IMR-90 (cell line): ENCODE data around the gene MAP3K15. TPM values are rescaled to one million over a fixed set of nuclear protein-coding genes. Genes with fewer than 3 reads are reported as not detected.

ENCODE experiments used
- ATAC-seq: fragments of 200-7000 bp; cut with Tn5 transposase; 2 replicates; pipeline ENCODE4 v1.9.1; 2020; ENCODE audit warnings: low read depth, mild to moderate bottlenecking, moderate library complexity
- BruUV-seq: library from RNA; stranded (reverse); fragments of 400-500 nt; replicated peaks from 2 replicates; lab custom pipeline; 2021; lab: Mats Ljungman, UMichigan
- CTCF ChIA-PET: fragments of 300-600 bp; formaldehyde crosslinking; extraction: SDS; loops from one replicate; lab custom pipeline; 2021; ENCODE audit warnings: antibody characterized with exemption; lab: Yijun Ruan, JAX
- POLR2A ChIA-PET: fragments of 300-600 bp; sonication (Branson Sonifier 250); formaldehyde crosslinking; loops from one replicate; lab custom pipeline; 2022; ENCODE audit warnings: antibody characterized with exemption; ENCODE audit not compliant: unreplicated experiment; lab: Charles Lee
- DNase-seq: peaks from one replicate; pipeline ENCODE4 v3.0.0; 2013
- H2AFZ ChIP-seq: replicated peaks from 2 replicates; pipeline ENCODE3; 2013; ENCODE audit warnings: low read length, mild to moderate bottlenecking; ENCODE audit not compliant: poor library complexity
- H2AK5ac ChIP-seq: 2 replicates; pipeline ENCODE4 v1.6.1; 2013; ENCODE audit warnings: low read depth, low read length, inconsistent platforms
- H2AK9ac ChIP-seq: replicated peaks from 2 replicates; pipeline ENCODE3; 2013; ENCODE audit warnings: mild to moderate bottlenecking, low read depth, low read length, moderate library complexity; ENCODE audit not compliant: poor library complexity
- H2BK120ac ChIP-seq: 2 replicates; pipeline ENCODE4 v1.6.1; 2013; ENCODE audit warnings: low read depth, low read length, inconsistent platforms
- H2BK15ac ChIP-seq: 3 replicates; pipeline ENCODE4 v1.6.1; 2013; ENCODE audit warnings: low read depth, low read length, inconsistent platforms
- H2BK20ac ChIP-seq: 2 replicates; pipeline ENCODE4 v1.6.1; 2013; ENCODE audit warnings: low read depth, mild to moderate bottlenecking, inconsistent platforms, low read length, moderate library complexity
- H2BK5ac ChIP-seq: 2 replicates; pipeline ENCODE4 v1.6.1; 2013; ENCODE audit warnings: mild to moderate bottlenecking, low read depth, low read length, inconsistent platforms; ENCODE audit not compliant: poor library complexity, severe bottlenecking
- H3K14ac ChIP-seq: replicated peaks from 2 replicates; pipeline ENCODE4 v1.6.1; 2013; ENCODE audit warnings: low read depth, low read length, inconsistent platforms
- H3K18ac ChIP-seq: 2 replicates; pipeline ENCODE4 v1.6.1; 2013; ENCODE audit warnings: low read depth, low read length, control low read depth
- H3K23ac ChIP-seq: 2 replicates; pipeline ENCODE4 v1.6.1; 2013; ENCODE audit warnings: low read depth, low read length, inconsistent platforms
- H3K27ac ChIP-seq: 2 replicates; pipeline ENCODE4 v1.5.1; 2013; ENCODE audit warnings: mild to moderate bottlenecking, control low read depth, low read length; ENCODE audit not compliant: insufficient read depth
- H3K27me3 ChIP-seq: 2 replicates; pipeline ENCODE4 v1.6.1; 2013; ENCODE audit warnings: low read length; ENCODE audit not compliant: control insufficient read depth, insufficient read depth
- H3K36me3 ChIP-seq: 2 replicates; pipeline ENCODE4 v1.6.1; 2013; ENCODE audit warnings: low read length, mixed read lengths; ENCODE audit not compliant: control insufficient read depth, insufficient read depth
- H3K4ac ChIP-seq: 2 replicates; pipeline ENCODE4 v1.6.1; 2013; ENCODE audit warnings: low read depth, low read length, inconsistent platforms
- H3K4me1 ChIP-seq: 2 replicates; pipeline ENCODE4 v1.6.1; 2013; ENCODE audit warnings: low read length, mixed read lengths; ENCODE audit not compliant: control insufficient read depth, insufficient read depth
- H3K4me2 ChIP-seq: 2 replicates; pipeline ENCODE4 v1.6.1; 2013; ENCODE audit warnings: low read depth, mild to moderate bottlenecking, control low read depth, low read length, moderate library complexity
- H3K4me3 ChIP-seq: 2 replicates; pipeline ENCODE4 v1.5.1; 2013; ENCODE audit warnings: low read depth, mild to moderate bottlenecking, control low read depth, low read length, moderate library complexity; ENCODE audit not compliant: insufficient read depth
- H3K56ac ChIP-seq: 2 replicates; pipeline ENCODE4 v1.6.1; 2013; ENCODE audit warnings: low read length, inconsistent platforms; ENCODE audit not compliant: insufficient read depth; ENCODE audit errors: extremely low read depth
- H3K79me1 ChIP-seq, 2 experiments: 2 replicates each; pipeline ENCODE4 v1.6.1; 2013; ENCODE audit warnings: low read length in 2 of 2, inconsistent platforms in 1 of 2, low read depth in 1 of 2
- H3K9ac ChIP-seq: 2 replicates; pipeline ENCODE4 v1.6.1; 2013; ENCODE audit warnings: low read depth, low read length, control low read depth
- H3K9me1 ChIP-seq: 2 replicates; pipeline ENCODE4 v1.6.1; 2013; ENCODE audit warnings: low read length, inconsistent platforms; ENCODE audit not compliant: insufficient read depth
- H3K9me3 ChIP-seq: 2 replicates; pipeline ENCODE4 v1.6.1; 2013; ENCODE audit warnings: low read length; ENCODE audit not compliant: control insufficient read depth, insufficient read depth
- H4K20me1 ChIP-seq: 2 replicates; pipeline ENCODE4 v1.6.1; 2013; ENCODE audit warnings: low read length, inconsistent platforms; ENCODE audit not compliant: insufficient read depth
- H4K5ac ChIP-seq: 2 replicates; pipeline ENCODE4 v1.6.1; 2013; ENCODE audit warnings: mild to moderate bottlenecking, low read depth, low read length, control low read depth
- H4K8ac ChIP-seq, 2 experiments: 2 replicates each; pipeline ENCODE4 v1.6.1; 2013; ENCODE audit warnings: low read depth in 2 of 2, low read length in 2 of 2, control low read depth in 1 of 2, inconsistent platforms in 1 of 2
- H4K91ac ChIP-seq: 2 replicates; pipeline ENCODE4 v1.6.1; 2013; ENCODE audit warnings: low read depth, low read length, inconsistent platforms; ENCODE audit not compliant: insufficient read depth
- FOS ChIP-seq: fragments of 150-350 bp; IDR thresholded peaks from 2 replicates; pipeline ENCODE4 v1.6.1; 2016; ENCODE audit warnings: low read depth, low read length
- MAZ ChIP-seq: IDR thresholded peaks from 2 replicates; pipeline ENCODE4 v1.6.1; 2012; ENCODE audit warnings: low read depth, mild to moderate bottlenecking, low read length, improper control_type of control experiment, moderate library complexity, borderline replicate concordance
- MXI1 ChIP-seq: IDR thresholded peaks from 2 replicates; pipeline ENCODE4 v1.6.1; 2012; ENCODE audit warnings: low read depth, mild to moderate bottlenecking, low read length, moderate library complexity, borderline replicate concordance
- WGBS, 2 experiments: methylation state at CpG; one replicate each; pipeline versions ENCODE4 v1.1.5 to v1.1.7; 2013; ENCODE audit warnings: missing lambda C conversion rate in 2 of 2; ENCODE audit not compliant: insufficient read length in 1 of 2; ENCODE audit errors: extremely low coverage in 2 of 2; 5-methylcytosine and 5-hydroxymethylcytosine counted together
- dilution Hi-C: fragments of 300-500 bp; cut with HindIII; formaldehyde crosslinking; loops from one replicate; pipeline ENCODE4 v1.14.3; 2018; ENCODE audit warnings: low sequenced_read_pairs; ENCODE audit not compliant: unreplicated experiment
- in situ Hi-C: fragments of 300-500 bp; cut with MboI; formaldehyde crosslinking; loops from 3 replicates; pipeline ENCODE4 v1.14.3; 2019; ENCODE audit warnings: low sequenced_read_pairs, inconsistent platforms, mixed read lengths
- intact Hi-C: fragments of 100-400 bp; cut with micrococcal nuclease; formaldehyde crosslinking; loops from 2 replicates; pipeline ENCODE4 v1.10.0; 2022
- polyA plus RNA-seq, 3 experiments: library from polyadenylated mRNA; depleted of rRNA; stranded (reverse); fragments of >200 nt; gene quantifications; 2 replicates each; pipeline ENCODE4 v1.2.3, GENCODE V29; 2012; ENCODE audit warnings: low replicate concordance in 1 of 3
- total RNA-seq: library from RNA; depleted of rRNA; stranded (reverse); fragments of >200 nt; gene quantifications from 2 replicates; pipeline ENCODE4 v1.2.3, GENCODE V29; 2012
- TF ChIP-seq, protein P1 (sequence below): fragments of 150-350 bp; IDR thresholded peaks from 2 replicates; pipeline ENCODE4 v1.6.1; 2017; ENCODE audit warnings: mild to moderate bottlenecking, antibody characterized with exemption, low read length, low read depth

MAP3K15 gene
- total and polyA plus RNA-seq, 2 of the 4 experiments (the other 2 are of a cell fraction): under 0.01 to 0.10 TPM

DNA sequence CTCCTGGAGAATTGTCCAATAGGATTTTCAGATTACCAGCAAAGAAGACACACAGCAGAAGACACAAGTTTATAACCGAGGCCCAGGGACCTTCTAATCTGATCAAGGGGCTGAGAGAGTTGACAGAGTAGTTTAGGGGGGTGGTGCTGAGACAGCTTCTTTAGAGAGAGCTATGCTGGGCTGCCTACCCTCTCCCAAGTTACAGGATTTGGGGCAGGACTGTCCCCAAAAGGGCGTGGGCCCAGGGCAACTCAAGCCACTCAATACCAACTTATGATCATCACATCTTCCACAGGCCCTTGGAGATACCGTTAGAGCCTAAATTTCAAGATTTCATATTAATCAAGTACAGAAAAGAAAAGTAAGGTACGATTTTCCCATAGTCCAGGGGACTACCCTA lies 128.6 kb downstream of the MAP3K15 start:
- no peak overlapping the region for H3K23ac ChIP-seq
- no peak for ATAC-seq
- no peaks in the 10 kb centered on the region for H3K27me3 ChIP-seq
- H3K27ac ChIP-seq: no peak overlapping the region
- TF ChIP-seq, protein P1, sequence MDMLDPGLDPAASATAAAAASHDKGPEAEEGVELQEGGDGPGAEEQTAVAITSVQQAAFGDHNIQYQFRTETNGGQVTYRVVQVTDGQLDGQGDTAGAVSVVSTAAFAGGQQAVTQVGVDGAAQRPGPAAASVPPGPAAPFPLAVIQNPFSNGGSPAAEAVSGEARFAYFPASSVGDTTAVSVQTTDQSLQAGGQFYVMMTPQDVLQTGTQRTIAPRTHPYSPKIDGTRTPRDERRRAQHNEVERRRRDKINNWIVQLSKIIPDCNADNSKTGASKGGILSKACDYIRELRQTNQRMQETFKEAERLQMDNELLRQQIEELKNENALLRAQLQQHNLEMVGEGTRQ: no peak
- TF ChIP-seq MAZ (no peak), FOS (no peak), MXI1 (no peak)
- H2BK15ac ChIP-seq: no peak overlapping the region
- no peaks in the 10 kb centered on the region for H4K20me1 ChIP-seq
- no peak overlapping the region for H2BK120ac ChIP-seq
- no peak overlapping the region for H3K4ac ChIP-seq
- H3K4me3 ChIP-seq: no peak overlapping the region
- no peaks in the 10 kb centered on the region for H3K36me3 ChIP-seq
- no peaks in the 10 kb centered on the region for H3K9me3 ChIP-seq
- H2BK20ac ChIP-seq: no peak overlapping the region
- DNase-seq: no peak
- in situ Hi-C loops (loop anchor here (25.0 kb wide), 1 partner anchor 676 kb away; no protein-coding TSS in a partner anchor), intact Hi-C loops (no loop called here), dilution Hi-C loops (no loop called here)
- no peak overlapping the region for H4K5ac ChIP-seq
- H2BK5ac ChIP-seq: no peak overlapping the region
- H2AK9ac ChIP-seq: no peak overlapping the region
- H4K8ac ChIP-seq: no peak overlapping the region
- ChIA-PET CTCF (interaction anchor here (1.5 kb wide), 1 partner anchor 14 kb away, joined by 4 read pairs; no protein-coding TSS in a partner anchor), POLR2A (no interaction called here)
- 40% methylated on average over 1 of the region's 4 CpGs; no CpG with 5 or more reads in 1 of the 2 experiments for WGBS, 2 experiments
- no peak overlapping the region for H4K91ac ChIP-seq
- H3K9ac ChIP-seq: no peak overlapping the region
- H3K9me1 ChIP-seq: no peaks in the 10 kb centered on the region
- no peak overlapping the region for H3K56ac ChIP-seq
- no peak overlapping the region for H3K4me2 ChIP-seq
- no peaks in the 10 kb centered on the region for H3K4me1 ChIP-seq
- no TSS peak for BruUV-seq
- H3K18ac ChIP-seq: no peak overlapping the region
- no peak overlapping the region for H2AK5ac ChIP-seq
- no peak overlapping the region for H2AFZ ChIP-seq
- no peaks in the 10 kb centered on the region for H3K79me1 ChIP-seq
- H3K14ac ChIP-seq: no peak overlapping the region
